Measurements from ENCODE around the gene ASPN.

Gene ASPN

GRCh38 chr9:92503156-92503555 is 20.9 kb upstream of the ASPN start:
- no peak for DNase-seq

- DNase-seq: peak; percentile 16
These were observed 19.5 kb upstream of the ASPN start for GRCh38 chr9:92501671-92502393.

GRCh38 chr9:92500725-92501124 is 18.4 kb upstream of the ASPN start:
- no peak for DNase-seq

DNA sequence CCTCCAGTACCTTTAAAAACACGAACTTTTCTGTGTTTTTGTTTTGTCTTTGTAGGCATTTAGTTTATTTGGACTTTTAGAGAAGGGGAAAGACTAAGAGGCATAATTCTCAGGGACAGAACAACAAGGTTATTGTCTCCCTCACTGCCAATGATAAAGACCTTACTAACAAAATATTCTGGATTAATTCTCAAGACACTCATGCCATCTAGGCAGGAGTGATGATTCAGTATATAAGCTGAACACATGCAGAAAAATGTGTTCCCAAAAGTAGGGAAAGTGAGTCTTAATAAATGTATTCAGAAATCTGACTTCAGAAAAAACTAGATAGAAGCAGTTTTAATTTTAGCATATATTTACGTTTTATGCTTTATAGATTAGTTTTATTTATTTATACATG is 17.4 kb upstream of the ASPN start:
- DNase-seq: no peak

DNA sequence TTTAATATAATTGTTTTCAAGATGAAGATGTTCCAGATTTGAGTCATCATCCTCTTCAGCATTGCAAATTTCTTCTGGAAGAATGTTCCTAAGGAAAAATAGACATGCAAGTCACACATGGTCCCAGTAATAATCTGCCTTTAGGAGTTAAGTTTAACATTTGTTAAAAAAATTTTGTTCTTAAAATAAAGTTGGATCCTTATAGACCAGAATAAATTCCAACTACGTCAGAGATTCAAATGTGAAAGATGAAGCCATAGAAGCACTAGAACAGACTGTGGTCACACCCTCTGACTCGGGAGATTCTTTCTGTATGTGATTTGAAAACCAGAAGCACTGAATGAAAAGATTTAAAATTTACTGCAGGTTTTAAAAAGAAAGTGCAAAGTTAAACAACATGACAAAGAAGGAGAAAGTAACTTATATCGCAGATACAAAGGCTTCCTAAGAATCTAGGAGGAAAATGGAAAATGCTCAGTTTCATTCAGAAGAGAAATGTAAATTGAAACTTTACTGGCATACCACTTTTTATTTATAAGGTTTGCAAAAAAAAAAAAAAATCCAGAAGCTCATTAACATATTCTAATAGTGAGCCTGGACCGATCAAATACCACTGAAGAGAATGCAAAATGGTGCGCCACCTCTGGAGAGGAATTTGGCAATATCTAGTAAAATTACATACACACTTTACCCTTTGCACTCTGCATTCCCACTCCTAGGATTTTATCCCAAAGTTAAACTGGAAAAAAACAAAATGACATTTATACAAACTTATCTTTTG is 14.3 kb upstream of the ASPN start:
- no peak for DNase-seq

GRCh38 chr9:92494856-92495255 is 12.6 kb upstream of the ASPN start:
- DNase-seq: no peak

DNA sequence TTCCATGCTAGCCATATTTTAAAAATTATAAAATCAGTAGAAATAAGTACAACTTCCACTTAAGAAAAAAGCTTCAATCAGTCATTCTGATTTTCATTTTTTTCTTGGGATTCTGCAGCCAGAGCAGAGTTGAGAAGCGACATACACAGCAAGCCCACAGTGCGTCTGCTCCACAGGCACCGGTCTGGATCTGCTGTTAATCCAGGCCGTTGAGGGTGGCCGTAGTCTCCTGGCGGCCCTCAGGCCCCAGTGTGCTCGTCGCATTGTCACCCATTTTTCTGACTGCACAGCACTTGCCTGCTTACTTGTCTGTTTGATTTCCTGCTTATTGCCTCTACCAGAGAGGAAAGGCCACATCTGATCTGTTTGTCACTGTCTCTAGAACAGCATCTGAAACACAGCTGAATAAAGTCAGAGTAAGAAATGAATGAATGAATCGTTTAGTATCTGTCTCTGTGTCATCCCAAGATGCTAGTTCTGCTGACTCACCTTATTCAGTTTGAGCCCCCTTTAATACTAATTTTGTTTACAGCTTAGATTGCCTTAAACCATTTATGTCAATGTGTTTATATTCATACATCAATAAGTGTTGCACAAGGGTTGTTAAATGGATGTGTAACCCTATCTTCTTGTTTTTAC is 11.6 kb upstream of the ASPN start:
- no peak for DNase-seq

GRCh38 chr9:92492781-92493401 is 10.6 kb upstream of the ASPN start:
- no peak for DNase-seq

DNA sequence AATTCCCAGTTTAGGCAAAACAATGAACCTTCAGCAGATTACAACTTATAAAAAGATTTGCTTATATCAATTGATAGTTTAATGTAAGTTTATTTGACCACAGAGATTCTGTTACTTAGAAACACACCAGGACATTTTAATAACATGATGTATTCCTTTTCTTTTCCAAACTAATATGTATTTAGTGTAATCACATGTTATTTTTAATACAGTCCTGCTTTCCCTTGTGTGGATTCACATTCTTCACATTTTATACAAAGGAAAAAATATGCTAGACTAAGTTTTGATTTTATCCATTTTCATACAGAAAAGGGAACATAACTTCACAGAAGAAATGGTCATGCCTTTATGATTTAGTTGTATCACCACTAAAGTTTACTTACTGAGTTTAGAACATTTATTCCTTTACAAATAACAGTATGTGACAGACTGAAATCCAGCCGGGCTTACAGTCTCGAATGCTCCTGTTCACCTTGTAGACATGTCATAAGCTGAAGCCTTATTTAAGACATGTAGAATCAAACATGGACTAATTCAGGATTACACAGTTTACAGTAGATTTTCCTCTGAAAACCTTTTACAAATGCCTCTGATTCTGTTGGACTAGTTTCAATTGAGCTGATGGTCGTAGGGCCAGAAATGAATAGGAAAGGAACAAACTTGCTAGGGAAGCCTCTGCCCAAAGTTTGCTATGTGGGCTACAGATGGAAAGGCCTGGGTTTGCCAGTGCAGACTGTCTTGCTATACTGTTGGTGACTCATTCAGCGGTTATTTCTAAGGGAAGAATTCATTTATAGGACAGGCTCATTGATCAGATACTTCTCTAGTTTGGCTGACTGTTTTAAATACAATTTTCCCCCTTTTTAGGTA is 6.6 kb upstream of the ASPN start:
- DNase-seq: no peak

DNA sequence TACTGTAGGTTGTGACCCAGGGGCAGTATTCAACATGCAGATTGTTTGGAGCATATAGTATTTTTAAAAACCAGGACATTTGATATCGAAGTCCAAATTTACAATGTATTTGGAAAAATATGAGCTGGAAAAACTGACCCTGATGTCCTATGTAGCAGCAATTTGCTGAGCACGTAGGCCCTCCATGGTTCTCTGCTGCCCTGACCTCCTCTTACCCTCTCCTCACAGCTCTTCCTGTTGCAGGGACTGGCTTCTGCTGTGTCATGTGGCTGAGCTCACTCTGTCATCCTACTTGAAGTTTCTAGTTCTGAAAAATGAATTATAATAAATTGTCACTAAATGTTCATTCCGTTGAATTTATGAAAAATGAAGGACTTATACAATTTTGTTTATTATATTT is 4.1 kb upstream of the ASPN start:
- no peak for DNase-seq

DNA sequence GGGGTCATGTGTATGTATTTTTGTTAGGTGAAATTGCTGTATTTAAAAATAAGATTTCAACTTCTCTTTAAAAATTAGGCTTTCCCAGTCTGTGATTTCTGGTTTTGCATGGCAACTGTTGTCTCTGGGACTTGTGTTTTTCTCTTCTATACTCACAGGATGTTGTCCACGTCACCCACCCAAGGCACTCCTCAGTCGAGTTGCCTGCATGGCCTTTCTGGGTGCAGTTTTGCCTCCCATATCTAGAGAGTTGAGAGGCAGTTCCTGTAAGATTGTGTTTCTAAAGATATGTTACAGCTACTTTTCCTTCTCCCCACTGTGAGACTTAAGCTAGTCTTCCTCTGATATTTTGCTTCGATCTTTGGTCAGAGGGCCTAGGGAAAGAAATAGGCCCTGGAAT is 2.3 kb upstream of the ASPN start:
- no peak for DNase-seq

DNA sequence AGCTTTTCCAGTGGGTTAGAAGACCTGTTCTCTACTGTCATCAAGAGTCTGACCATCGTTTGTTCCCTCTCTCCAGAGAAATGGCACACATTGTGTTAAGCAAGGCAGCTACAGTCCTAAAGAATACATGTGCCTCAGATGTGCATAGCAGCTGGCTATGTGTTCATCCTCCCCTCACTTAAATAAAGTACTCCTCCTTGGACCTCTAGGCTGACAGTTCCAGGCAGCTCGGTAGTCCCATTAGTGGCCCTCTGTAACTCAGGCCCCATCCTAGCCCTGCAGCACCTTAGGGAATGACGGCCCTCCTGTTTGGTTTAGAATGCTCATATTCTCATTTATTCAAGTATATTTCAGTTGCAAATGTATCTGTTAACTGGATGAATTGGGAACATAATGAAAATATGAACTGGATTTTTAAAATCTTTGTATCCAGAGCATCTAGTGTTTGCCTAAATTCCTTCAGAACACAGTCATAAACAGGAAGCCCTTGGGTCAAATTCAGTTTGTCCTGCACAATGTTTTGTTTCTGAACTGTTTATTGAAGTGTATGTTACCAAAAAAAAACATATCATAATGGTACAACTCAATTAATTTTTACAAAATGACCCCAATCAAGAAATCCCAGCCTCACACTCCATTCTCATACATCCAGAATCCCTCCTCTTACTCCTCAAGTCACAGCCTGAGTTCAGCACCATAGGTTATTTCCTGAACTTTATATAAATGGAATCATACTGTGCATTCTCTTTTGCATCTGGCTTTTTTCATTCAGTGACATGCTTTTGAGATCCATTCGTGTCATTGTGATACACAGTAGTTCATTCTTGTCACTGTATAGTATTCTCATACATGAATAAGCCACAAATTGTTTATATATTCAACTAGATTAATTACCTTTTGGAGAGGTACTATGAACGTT is 1.6 kb upstream of the ASPN start:
- no peak for DNase-seq

- DNase-seq: no peak
These were observed 499 bp upstream of the ASPN start for GRCh38 chr9:92482805-92483204.

- DNase-seq: no peak
These were observed 1.2 kb downstream of the ASPN start for GRCh38 chr9:92480986-92481633.

GRCh38 chr9:92480291-92480771 is 2.0 kb downstream of the ASPN start:
- no peak for DNase-seq

- DNase-seq: no peak
These were observed 3.0 kb downstream of the ASPN start for GRCh38 chr9:92479346-92479745.

DNA sequence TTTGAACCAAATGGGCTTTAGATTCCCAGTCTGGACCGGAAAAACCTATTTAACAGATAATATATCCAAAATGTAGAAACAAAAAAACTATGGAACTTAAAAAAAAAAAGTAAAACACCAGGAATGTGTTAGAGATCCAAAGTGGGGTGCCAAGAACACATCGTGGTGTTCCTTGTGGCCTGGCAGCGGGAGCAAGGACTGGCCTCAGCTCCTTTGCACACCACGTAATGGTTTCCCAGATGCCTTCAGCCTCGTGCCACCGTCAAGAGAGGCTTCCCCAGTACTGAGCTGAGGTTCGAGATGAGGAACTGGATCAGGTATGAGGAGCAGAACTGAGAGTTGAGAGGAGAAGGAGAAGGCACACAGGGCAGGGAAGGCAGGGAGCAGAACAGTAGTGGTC is 3.5 kb downstream of the ASPN start:
- DNase-seq: no peak

GRCh38 chr9:92476962-92477361 is 5.3 kb downstream of the ASPN start:
- no peak for DNase-seq

- no peak for DNase-seq
These were observed 7.7 kb downstream of the ASPN start for GRCh38 chr9:92474587-92474986.

GRCh38 chr9:92468206-92468605 is 14.1 kb downstream of the ASPN start:
- DNase-seq: no peak

- DNase-seq: no peak
These were observed 14.8 kb downstream of the ASPN start for GRCh38 chr9:92467511-92467910.

Measured in SHP77 treated with DMSO at 0.1 percent for 48 hours (cell line).